ENCODE data around the gene EGFR.

The EGFR gene

GRCh38 chr7:55065079-55065478 lies 46.3 kb downstream of the EGFR start:
- H3K27ac ChIP-seq, result no peak overlapping the region

GRCh38 chr7:55065511-55066229 lies 46.9 kb downstream of the EGFR start:
- TF ChIP-seq ZFX (IDR thresholded peaks at IDR 0.05) (no peak), CTCF (conservative IDR thresholded peaks at IDR 0.05) (no peak)
- H3K27ac ChIP-seq, result no peak overlapping the region

More at GRCh38 chr7:55065079-55065478, 46.3 kb downstream of the EGFR start:
- TF ChIP-seq ZFX (IDR thresholded peaks at IDR 0.05) (no peak), CTCF (conservative IDR thresholded peaks at IDR 0.05) (no peak)

- H3K27ac ChIP-seq, result no peak overlapping the region
These were observed 47.7 kb downstream of the EGFR start for GRCh38 chr7:55066524-55066923.

GRCh38 chr7:55066938-55067337 lies 48.1 kb downstream of the EGFR start:
- no peak for TF ChIP-seq CTCF (conservative IDR thresholded peaks at IDR 0.05)
- TF ChIP-seq ZFX (IDR thresholded peaks at IDR 0.05), result no peak
- no peak overlapping the region for H3K27ac ChIP-seq

More at GRCh38 chr7:55066524-55066923, 47.7 kb downstream of the EGFR start:
- no peak for TF ChIP-seq CTCF (conservative IDR thresholded peaks at IDR 0.05)
- TF ChIP-seq ZFX (IDR thresholded peaks at IDR 0.05), result no peak

- H3K27ac ChIP-seq, result no peak overlapping the region
- TF ChIP-seq CTCF (conservative IDR thresholded peaks at IDR 0.05), result no peak
- no peak for TF ChIP-seq ZFX (IDR thresholded peaks at IDR 0.05)
These were observed 48.9 kb downstream of the EGFR start for GRCh38 chr7:55067748-55068147.

GRCh38 chr7:55069271-55069792 lies 50.5 kb downstream of the EGFR start:
- TF ChIP-seq CTCF (conservative IDR thresholded peaks at IDR 0.05), result no peak
- H3K27ac ChIP-seq, result no peak overlapping the region

- no peak overlapping the region for H3K27ac ChIP-seq
- no peak for TF ChIP-seq ZFX (IDR thresholded peaks at IDR 0.05)
- no peak for TF ChIP-seq CTCF (conservative IDR thresholded peaks at IDR 0.05)
These were observed 51.5 kb downstream of the EGFR start for GRCh38 chr7:55070271-55070743.

Data from C4-2B (cell line).